RPMI7951 (cell line): Measurements from ENCODE around the gene UBE2Z. TPM values are rescaled to one million over a fixed set of nuclear protein-coding genes. Genes with fewer than 3 reads are reported as not detected.
A peak's percentile ranks its signal among the peaks of the same experiment; 100 is the strongest.

Source experiments
- DNase-seq: peaks from one replicate; pipeline ENCODE4 v3.0.0-alpha.2; 2012; ENCODE audit warnings: low read depth
- total RNA-seq: library from RNA; depleted of rRNA; stranded (reverse); fragments of >200 nt; shearing (Covaris generic); gene quantifications from 2 replicates; pipeline ENCODE4 v1.2.3, GENCODE V29; 2014; rRNA removed

UBE2Z gene
- total RNA-seq, 1 experiment from 2014 or later: 47.9 TPM

DNA sequence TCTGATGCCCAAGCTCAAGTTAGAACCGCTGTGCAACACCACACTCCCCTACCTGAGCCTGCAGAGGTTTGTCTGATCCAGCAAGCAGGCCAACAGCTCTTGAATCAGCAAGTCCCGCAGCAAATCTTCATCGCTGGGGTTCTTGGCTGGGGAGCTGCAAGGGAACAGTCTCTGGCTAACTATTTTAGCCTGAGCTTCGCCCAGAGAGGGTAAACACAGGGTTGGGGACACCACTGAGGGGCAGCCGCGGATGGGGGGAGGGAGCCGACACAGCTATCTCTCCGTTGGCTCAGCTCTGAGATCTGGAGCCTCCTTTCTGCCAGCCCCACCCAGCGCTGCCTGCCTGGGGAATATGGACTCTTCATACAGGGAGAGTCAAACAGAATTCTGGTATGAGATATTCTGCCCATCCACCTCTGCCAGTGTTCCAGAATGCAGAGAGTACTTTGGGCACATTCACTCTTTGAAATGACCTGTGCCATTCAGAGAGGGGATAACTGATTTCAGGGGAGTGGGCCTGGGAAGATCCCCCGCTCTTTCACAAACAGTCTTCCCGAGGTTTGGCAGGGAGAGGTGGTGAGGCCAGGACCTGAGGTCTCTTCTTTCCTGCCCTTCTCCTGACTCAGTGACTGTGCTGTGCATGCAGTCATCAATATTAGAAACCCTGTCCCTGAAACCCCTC lies 52.8 kb downstream of the UBE2Z start:
- no peak for DNase-seq

DNA sequence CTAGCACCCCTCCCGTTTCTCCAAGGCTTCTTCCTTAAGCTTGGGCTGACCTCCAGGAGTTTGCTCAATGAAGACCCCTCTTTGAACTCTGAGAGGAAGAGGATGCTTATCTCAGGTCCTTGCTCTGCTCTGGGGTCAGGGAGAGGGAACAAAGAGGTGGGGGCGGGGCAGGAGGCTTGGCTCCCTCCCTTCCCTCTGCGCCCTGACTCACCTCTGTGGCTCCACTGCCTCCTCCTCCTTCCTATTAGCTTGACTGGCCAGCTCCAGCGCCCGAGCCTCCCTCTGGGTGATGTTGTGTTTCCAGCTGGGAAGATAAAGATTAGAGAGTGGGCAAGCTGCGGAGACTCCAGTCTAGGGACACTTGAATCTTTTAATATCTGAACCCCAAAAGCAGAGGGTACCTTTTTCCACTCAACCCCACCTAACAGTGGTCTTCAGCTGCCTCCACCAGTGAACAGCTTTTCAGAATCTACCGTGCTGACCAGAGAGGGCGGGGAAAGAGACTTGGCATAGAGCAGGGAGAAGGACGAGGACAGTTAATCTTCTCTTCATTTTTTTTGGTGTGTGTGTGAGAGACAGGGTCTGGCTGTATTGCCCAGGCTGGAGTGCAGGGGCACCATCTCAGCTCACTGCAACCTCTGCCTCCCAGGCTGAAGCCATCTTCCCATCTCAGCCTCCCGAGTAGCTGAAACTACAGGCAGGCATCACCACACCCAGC lies 53.5 kb downstream of the UBE2Z start:
- peak; percentile 67 for DNase-seq

DNA sequence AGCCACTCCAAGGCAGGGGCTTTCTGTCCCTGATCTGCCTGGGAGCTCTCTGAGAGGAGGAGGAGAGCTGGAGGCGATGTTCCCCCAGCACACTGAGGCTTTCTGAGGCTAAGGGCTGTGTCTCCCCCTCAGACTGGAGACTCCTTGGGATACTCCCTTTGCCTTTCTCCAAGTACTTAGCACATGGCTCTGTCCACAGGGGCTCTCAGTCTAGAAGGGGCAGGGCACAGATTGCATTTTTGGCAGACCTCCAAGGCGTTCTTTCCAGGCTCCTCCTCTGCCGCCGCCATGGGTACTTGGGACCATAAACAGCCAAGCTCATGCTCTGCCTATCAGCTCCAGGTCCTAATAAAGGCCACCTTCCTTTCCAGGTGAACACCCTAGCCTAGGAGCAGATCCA lies 62.0 kb downstream of the UBE2Z start:
- DNase-seq: no peak

GRCh38 chr17:48970865-48971687 lies 62.9 kb downstream of the UBE2Z start:
- no peak for DNase-seq

- DNase-seq: no peak
Observed at GRCh38 chr17:48972749-48973097, 64.5 kb downstream of the UBE2Z start.

DNA sequence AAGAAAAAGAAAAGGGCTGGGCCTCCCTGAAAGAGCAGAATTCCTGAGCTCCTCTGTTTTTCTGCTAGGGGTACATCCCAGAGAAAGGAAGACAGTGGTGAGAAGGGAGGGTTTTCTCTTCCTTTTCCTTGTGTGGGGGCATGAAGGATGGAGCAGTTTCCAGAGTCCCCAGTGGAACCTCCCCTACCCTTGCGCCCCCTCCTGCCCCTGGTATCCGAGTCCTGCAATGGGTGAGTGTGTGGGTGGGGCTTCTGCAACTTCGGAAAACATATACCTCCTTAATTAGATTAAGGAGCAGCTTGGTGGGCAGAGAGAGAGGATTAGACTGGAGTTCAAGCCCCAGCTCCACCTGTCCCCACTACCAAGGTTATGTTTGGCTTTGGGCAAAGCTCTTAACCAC lies 65.6 kb downstream of the UBE2Z start:
- no peak for DNase-seq

Other genes with a start within 250 kb of the UBE2Z start
- gene PRAC1, start 185.9 kb upstream of the UBE2Z start, total RNA-seq: not detected in 2 replicates
- 2.4 and 6.1 TPM in 2 replicates for gene PRAC2, start 185.2 kb upstream of the UBE2Z start, total RNA-seq
- gene HOXB13, start 179.7 kb upstream of the UBE2Z start, total RNA-seq: 4.7 and 5.4 TPM in 2 replicates
- 0.39 and 0.60 TPM in 2 replicates for gene TTLL6, start 91.2 kb upstream of the UBE2Z start, total RNA-seq
- gene CALCOCO2, start 77.4 kb upstream of the UBE2Z start, total RNA-seq: 39.8 and 48.8 TPM in 2 replicates
- 181 and 198 TPM in 2 replicates for gene ATP5MC1, start 15.6 kb upstream of the UBE2Z start, total RNA-seq
- gene SNF8, start 36.4 kb downstream of the UBE2Z start, total RNA-seq: 79.4 and 126 TPM in 2 replicates
- gene GIP, start 60.2 kb downstream of the UBE2Z start, total RNA-seq: not detected in 2 replicates
- 4.0 and 5.0 TPM in 2 replicates for gene IGF2BP1, start 89.0 kb downstream of the UBE2Z start, total RNA-seq
- gene B4GALNT2, start 224.4 kb downstream of the UBE2Z start, total RNA-seq: not detected in 2 replicates